ENCODE measurements around the gene PRSS22.

DNA sequence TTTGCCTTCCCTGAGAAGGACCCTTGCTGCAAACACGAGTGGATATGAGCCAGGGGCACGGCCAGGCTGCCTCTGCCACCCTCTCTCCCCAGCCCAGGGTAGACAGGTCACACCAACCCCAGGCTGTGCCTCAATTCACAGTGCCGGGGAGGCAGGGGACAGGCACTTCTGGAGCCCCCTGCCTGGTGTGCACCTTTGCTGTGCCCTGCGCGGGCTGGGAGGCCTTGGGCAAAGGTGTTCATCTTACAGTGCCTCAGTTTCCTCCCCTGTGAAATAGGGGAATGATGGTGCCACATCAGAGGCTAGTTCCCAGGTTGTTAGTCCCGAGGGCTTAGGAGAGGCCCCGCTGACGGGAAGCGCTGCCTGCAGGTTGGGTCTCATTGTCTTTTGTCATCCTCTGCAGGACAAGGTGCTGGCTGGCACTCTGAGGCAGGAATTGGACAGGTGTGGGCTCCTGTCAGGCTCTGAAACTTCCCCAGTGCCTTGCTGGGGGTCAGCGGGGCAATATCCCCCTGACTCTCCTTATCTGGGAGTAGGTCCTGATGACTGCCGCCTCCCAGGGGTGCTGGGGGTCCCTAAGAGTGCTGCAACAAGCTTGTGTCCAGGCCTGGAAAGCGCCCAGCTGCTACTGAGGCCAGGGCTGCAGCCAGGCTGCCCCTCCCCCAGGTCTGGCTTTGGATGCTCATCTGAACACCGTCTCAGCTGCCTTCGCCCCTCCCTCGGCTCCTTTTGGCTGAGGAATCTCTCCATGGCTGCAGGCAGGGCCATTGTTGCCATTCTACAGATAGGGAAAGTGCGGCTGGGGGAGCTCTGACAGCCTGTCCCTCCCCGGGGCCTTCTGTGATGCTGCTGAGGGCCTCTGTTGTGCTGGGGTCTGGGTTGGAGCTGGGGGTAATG, 37.8 kb downstream of the PRSS22 start:
- no peak for TF ChIP-seq CTCF (IDR thresholded peaks at IDR 0.05; ENCODE audit: insufficient read depth, low read length, poor library complexity, severe bottlenecking)
- no peak for TF ChIP-seq EZH2phosphoT487 (conservative IDR thresholded peaks at IDR 0.05; ENCODE audit: low read length)

All from SU-DHL-6 (cell line).